MG63 (cell line): ENCODE measurements around the gene NCAM1. TPM values are rescaled to one million over a fixed set of nuclear protein-coding genes. Genes with fewer than 3 reads are reported as not detected.

ENCODE experiments used
- DNase-seq: peaks from one replicate; pipeline ENCODE4 v3.0.0-alpha.2; 2020
- H3K27me3 ChIP-seq: fragments of 250-450 bp; sonication (Bioruptor Pico); 2 replicates; pipeline ENCODE4 v1.5.1; 2020; ENCODE audit warnings: mild to moderate bottlenecking, moderate library complexity
- H3K36me3 ChIP-seq: fragments of 250-450 bp; sonication (Bioruptor Pico); 2 replicates; pipeline ENCODE4 v1.5.1; 2020; ENCODE audit warnings: mild to moderate bottlenecking, moderate library complexity
- H3K4me3 ChIP-seq: fragments of 250-450 bp; sonication (Bioruptor Pico); 2 replicates; pipeline ENCODE4 v1.5.1; 2020; ENCODE audit warnings: mild to moderate bottlenecking, moderate library complexity
- H3K9me3 ChIP-seq: fragments of 250-450 bp; sonication (Bioruptor Pico); 2 replicates; pipeline ENCODE4 v1.5.1; 2020; ENCODE audit warnings: mild to moderate bottlenecking, moderate library complexity
- total RNA-seq: library from RNA; depleted of rRNA; stranded (reverse); fragments of >200 nt; shearing (Covaris generic); gene quantifications from 2 replicates; pipeline ENCODE4 v1.2.3, GENCODE V29; 2014; ENCODE audit warnings: low replicate concordance

Gene NCAM1
- total RNA-seq, 1 experiment from 2014 or later: 6.2 TPM

GRCh38 chr11:113249786-113250185 lies 288.6 kb downstream of the NCAM1 start:
- DNase-seq: no peak
- Histone ChIP-seq H3K27me3 (no peaks in the 10 kb centered on the region), H3K36me3 (no peaks in the 10 kb centered on the region), H3K9me3 (no peaks in the 10 kb centered on the region), H3K4me3 (no peak overlapping the region)

GRCh38 chr11:113251281-113251680 lies 290.1 kb downstream of the NCAM1 start:
- H3K9me3 ChIP-seq: no peaks in the 10 kb centered on the region
- no peak for DNase-seq
- no peak overlapping the region for H3K4me3 ChIP-seq
- H3K27me3 ChIP-seq: no peaks in the 10 kb centered on the region
- H3K36me3 ChIP-seq: no peaks in the 10 kb centered on the region

GRCh38 chr11:113253406-113253805 lies 292.2 kb downstream of the NCAM1 start:
- Histone ChIP-seq H3K4me3 (no peak overlapping the region), H3K36me3 (no peaks in the 10 kb centered on the region), H3K27me3 (no peaks in the 10 kb centered on the region), H3K9me3 (no peaks in the 10 kb centered on the region)
- no peak for DNase-seq

GRCh38 chr11:113255096-113255495 lies 293.9 kb downstream of the NCAM1 start:
- DNase-seq: no peak
- Histone ChIP-seq H3K36me3 (no peaks in the 10 kb centered on the region), H3K9me3 (no peaks in the 10 kb centered on the region), H3K27me3 (no peaks in the 10 kb centered on the region), H3K4me3 (no peak overlapping the region)

GRCh38 chr11:113255741-113256140 lies 294.5 kb downstream of the NCAM1 start:
- no peaks in the 10 kb centered on the region for H3K27me3 ChIP-seq
- no peaks in the 10 kb centered on the region for H3K36me3 ChIP-seq
- H3K4me3 ChIP-seq: no peak overlapping the region
- DNase-seq: no peak
- H3K9me3 ChIP-seq: no peaks in the 10 kb centered on the region

GRCh38 chr11:113256431-113257202 lies 295.4 kb downstream of the NCAM1 start:
- Histone ChIP-seq H3K9me3 (no peaks in the 10 kb centered on the region), H3K36me3 (no peaks in the 10 kb centered on the region), H3K27me3 (no peaks in the 10 kb centered on the region), H3K4me3 (no peak overlapping the region)
- DNase-seq: no peak

GRCh38 chr11:113260096-113260425 lies 298.8 kb downstream of the NCAM1 start:
- no peak for DNase-seq
- H3K9me3 ChIP-seq: no peaks in the 10 kb centered on the region
- H3K4me3 ChIP-seq: no peak overlapping the region
- no peaks in the 10 kb centered on the region for H3K36me3 ChIP-seq
- no peaks in the 10 kb centered on the region for H3K27me3 ChIP-seq

- no peaks in the 10 kb centered on the region for H3K9me3 ChIP-seq
- DNase-seq: no peak
- H3K4me3 ChIP-seq: no peak overlapping the region
- H3K36me3 ChIP-seq: no peaks in the 10 kb centered on the region
- H3K27me3 ChIP-seq: no peaks in the 10 kb centered on the region
Observed at GRCh38 chr11:113260541-113260940, 299.3 kb downstream of the NCAM1 start.

- Histone ChIP-seq H3K9me3 (no peaks in the 10 kb centered on the region), H3K27me3 (no peaks in the 10 kb centered on the region), H3K4me3 (no peak overlapping the region), H3K36me3 (no peaks in the 10 kb centered on the region)
- DNase-seq: peak; percentile 53
Observed at GRCh38 chr11:113261709-113262475, 300.7 kb downstream of the NCAM1 start.

GRCh38 chr11:113262594-113262993 lies 301.4 kb downstream of the NCAM1 start:
- H3K4me3 ChIP-seq: no peak overlapping the region
- H3K27me3 ChIP-seq: no peaks in the 10 kb centered on the region
- DNase-seq: no peak
- H3K9me3 ChIP-seq: no peaks in the 10 kb centered on the region
- H3K36me3 ChIP-seq: no peaks in the 10 kb centered on the region

- DNase-seq: no peak
- Histone ChIP-seq H3K27me3 (no peaks in the 10 kb centered on the region), H3K9me3 (no peaks in the 10 kb centered on the region), H3K36me3 (no peaks in the 10 kb centered on the region), H3K4me3 (no peak overlapping the region)
Observed at GRCh38 chr11:113263458-113264259, 302.4 kb downstream of the NCAM1 start.

GRCh38 chr11:113265362-113265761 lies 304.1 kb downstream of the NCAM1 start:
- DNase-seq: no peak
- Histone ChIP-seq H3K9me3 (no peaks in the 10 kb centered on the region), H3K27me3 (no peaks in the 10 kb centered on the region), H3K4me3 (no peak overlapping the region), H3K36me3 (no peaks in the 10 kb centered on the region)

GRCh38 chr11:113267493-113267892 lies 306.3 kb downstream of the NCAM1 start:
- Histone ChIP-seq H3K36me3 (no peaks in the 10 kb centered on the region), H3K9me3 (no peaks in the 10 kb centered on the region), H3K4me3 (no peak overlapping the region), H3K27me3 (no peaks in the 10 kb centered on the region)
- DNase-seq: no peak

- Histone ChIP-seq H3K9me3 (no peaks in the 10 kb centered on the region), H3K27me3 (no peaks in the 10 kb centered on the region), H3K4me3 (no peak overlapping the region), H3K36me3 (no peaks in the 10 kb centered on the region)
- no peak for DNase-seq
Observed at GRCh38 chr11:113269096-113269495, 307.9 kb downstream of the NCAM1 start.

- Histone ChIP-seq H3K36me3 (no peaks in the 10 kb centered on the region), H3K9me3 (no peaks in the 10 kb centered on the region), H3K27me3 (no peaks in the 10 kb centered on the region), H3K4me3 (no peak overlapping the region)
- no peak for DNase-seq
Observed at GRCh38 chr11:113269636-113270035, 308.4 kb downstream of the NCAM1 start.

- Histone ChIP-seq H3K9me3 (no peaks in the 10 kb centered on the region), H3K4me3 (no peak overlapping the region), H3K36me3 (no peaks in the 10 kb centered on the region), H3K27me3 (no peaks in the 10 kb centered on the region)
- no peak for DNase-seq
Observed at GRCh38 chr11:113270080-113270479, 308.9 kb downstream of the NCAM1 start.

GRCh38 chr11:113271551-113272245 lies 310.5 kb downstream of the NCAM1 start:
- Histone ChIP-seq H3K36me3 (no peaks in the 10 kb centered on the region), H3K27me3 (no peaks in the 10 kb centered on the region), H3K4me3 (no peak overlapping the region), H3K9me3 (no peaks in the 10 kb centered on the region)
- DNase-seq: no peak
